K562 (cell line): ENCODE measurements around the gene RBFOX2.

Experiments used
- IFI16 ChIP-seq: fragments of 250-450 bp; sonication (Bioruptor Pico); IDR thresholded peaks from 2 replicates; pipeline ENCODE4 v2.1.2; 2022; ENCODE audit warnings: mild to moderate bottlenecking, inconsistent platforms
- MEIS2 ChIP-seq: fragments of 450-650 bp; IDR thresholded peaks from 2 replicates; pipeline ENCODE4 v1.6.1; 2014; ENCODE audit warnings: mild to moderate bottlenecking; ENCODE audit not compliant: partially characterized antibody
- MTA2 ChIP-seq: fragments of 450-650 bp; IDR thresholded peaks from 2 replicates; pipeline ENCODE4 v1.6.1; 2016; ENCODE audit warnings: low read depth
- SOX6 ChIP-seq: fragments of 450-650 bp; IDR thresholded peaks from 2 replicates; pipeline ENCODE4 v1.6.1; 2014; ENCODE audit warnings: mild to moderate bottlenecking
- SP2 ChIP-seq: IDR thresholded peaks from 2 replicates; pipeline ENCODE4 v1.6.1; 2011; ENCODE audit warnings: mild to moderate bottlenecking, low read depth, low read length, moderate library complexity; ENCODE audit not compliant: poor library complexity, severe bottlenecking; ENCODE audit errors: extremely low read depth
- YY1 ChIP-seq, 3 experiments: IDR thresholded peaks; 2 replicates each; pipeline ENCODE4 v1.6.1; 2011; ENCODE audit warnings: low read length in 2 of 3, mild to moderate bottlenecking in 2 of 3, moderate library complexity in 2 of 3, borderline replicate concordance in 1 of 3, control low read depth in 1 of 3, low read depth in 1 of 3; ENCODE audit not compliant: insufficient read depth in 3 of 3, insufficient replicate concordance in 2 of 3, control insufficient read depth in 1 of 3, insufficient read length in 1 of 3; ENCODE audit errors: extremely low read depth in 1 of 3
- ZNF24 ChIP-seq: fragments of 450-650 bp; IDR thresholded peaks from 2 replicates; pipeline ENCODE4 v1.6.1; 2016
- ZNF354B ChIP-seq: fragments of 250-450 bp; sonication (Bioruptor Pico); IDR thresholded peaks from 2 replicates; pipeline ENCODE4 v1.4.0; 2020
- TF ChIP-seq, protein P1 (sequence below), 3 experiments: IDR thresholded peaks in 2 of 3; conservative IDR thresholded peaks in 1 of 3; 2 replicates each; pipeline ENCODE4 v1.5.1; 2011 to 2012; ENCODE audit warnings: low read length in 3 of 3, mild to moderate bottlenecking in 3 of 3, control low read depth in 2 of 3, improper control_type of control experiment in 1 of 3, inconsistent platforms in 1 of 3, low read depth in 1 of 3, mixed read lengths in 1 of 3, moderate library complexity in 1 of 3; ENCODE audit not compliant: insufficient read depth in 2 of 3
- TF ChIP-seq, protein P2 (sequence below): sonication (generic); formaldehyde crosslinking; IDR thresholded peaks from 2 replicates; pipeline ENCODE4 v1.8.1; 2023; ENCODE audit warnings: mild to moderate bottlenecking, missing genetic modification reagents
- TF ChIP-seq, protein P3 (sequence below): IDR thresholded peaks from 3 replicates; pipeline ENCODE4 v1.6.1; 2011; ENCODE audit warnings: borderline replicate concordance, mild to moderate bottlenecking; ENCODE audit not compliant: insufficient read length, insufficient read depth
- TF ChIP-seq, protein P4 (sequence below): sonication (generic); formaldehyde crosslinking; IDR thresholded peaks from 2 replicates; pipeline ENCODE4 v1.8.0; 2022; ENCODE audit warnings: mild to moderate bottlenecking, missing genetic modification reagents

DNA sequence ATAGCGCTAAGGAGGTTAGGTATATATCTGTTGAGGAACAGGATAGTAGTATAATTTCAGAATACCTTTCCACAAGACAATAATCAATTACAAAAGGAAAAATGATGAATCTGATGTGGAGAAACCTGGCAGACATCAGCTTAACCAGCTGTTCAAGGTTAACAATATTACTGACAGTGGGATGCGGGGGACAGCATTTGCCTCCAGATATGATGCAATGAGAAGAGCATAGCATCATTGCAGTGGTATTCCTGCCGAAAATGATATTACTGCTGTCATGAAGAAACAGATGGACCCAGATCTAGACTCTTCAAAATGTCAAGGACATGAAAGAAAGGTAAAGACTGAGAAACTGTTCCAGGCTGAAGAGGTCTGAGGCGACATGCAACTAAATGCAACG, 49.7 kb downstream of the RBFOX2 start:
- TF ChIP-seq, protein P1, sequence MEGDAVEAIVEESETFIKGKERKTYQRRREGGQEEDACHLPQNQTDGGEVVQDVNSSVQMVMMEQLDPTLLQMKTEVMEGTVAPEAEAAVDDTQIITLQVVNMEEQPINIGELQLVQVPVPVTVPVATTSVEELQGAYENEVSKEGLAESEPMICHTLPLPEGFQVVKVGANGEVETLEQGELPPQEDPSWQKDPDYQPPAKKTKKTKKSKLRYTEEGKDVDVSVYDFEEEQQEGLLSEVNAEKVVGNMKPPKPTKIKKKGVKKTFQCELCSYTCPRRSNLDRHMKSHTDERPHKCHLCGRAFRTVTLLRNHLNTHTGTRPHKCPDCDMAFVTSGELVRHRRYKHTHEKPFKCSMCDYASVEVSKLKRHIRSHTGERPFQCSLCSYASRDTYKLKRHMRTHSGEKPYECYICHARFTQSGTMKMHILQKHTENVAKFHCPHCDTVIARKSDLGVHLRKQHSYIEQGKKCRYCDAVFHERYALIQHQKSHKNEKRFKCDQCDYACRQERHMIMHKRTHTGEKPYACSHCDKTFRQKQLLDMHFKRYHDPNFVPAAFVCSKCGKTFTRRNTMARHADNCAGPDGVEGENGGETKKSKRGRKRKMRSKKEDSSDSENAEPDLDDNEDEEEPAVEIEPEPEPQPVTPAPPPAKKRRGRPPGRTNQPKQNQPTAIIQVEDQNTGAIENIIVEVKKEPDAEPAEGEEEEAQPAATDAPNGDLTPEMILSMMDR (IDR thresholded peaks at IDR 0.05 in 2 of 3, conservative IDR thresholded peaks at IDR 0.05 in 1 of 3; ENCODE audit: insufficient read depth in 2 of 3, low read depth in 1 of 3, low read length in 3 of 3): no peak
- TF ChIP-seq MTA2 (no peak), ZNF24 (no peak), SOX6 (no peak), IFI16 (CRISPR knock-in tag) (no peak), MEIS2 (no peak), SP2 (no peak), YY1 (IDR thresholded peaks at IDR 0.05; ENCODE audit: borderline replicate concordance in 1 of 3, control insufficient read depth in 1 of 3, extremely low read depth in 1 of 3, insufficient read depth in 3 of 3, insufficient read length in 1 of 3, insufficient replicate concordance in 2 of 3, low read depth in 1 of 3, low read length in 2 of 3) (no peak), ZNF354B (no peak)
- TF ChIP-seq, protein P2, sequence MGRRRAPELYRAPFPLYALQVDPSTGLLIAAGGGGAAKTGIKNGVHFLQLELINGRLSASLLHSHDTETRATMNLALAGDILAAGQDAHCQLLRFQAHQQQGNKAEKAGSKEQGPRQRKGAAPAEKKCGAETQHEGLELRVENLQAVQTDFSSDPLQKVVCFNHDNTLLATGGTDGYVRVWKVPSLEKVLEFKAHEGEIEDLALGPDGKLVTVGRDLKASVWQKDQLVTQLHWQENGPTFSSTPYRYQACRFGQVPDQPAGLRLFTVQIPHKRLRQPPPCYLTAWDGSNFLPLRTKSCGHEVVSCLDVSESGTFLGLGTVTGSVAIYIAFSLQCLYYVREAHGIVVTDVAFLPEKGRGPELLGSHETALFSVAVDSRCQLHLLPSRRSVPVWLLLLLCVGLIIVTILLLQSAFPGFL (CRISPR knock-in tag): no peak
- TF ChIP-seq, protein P3, sequence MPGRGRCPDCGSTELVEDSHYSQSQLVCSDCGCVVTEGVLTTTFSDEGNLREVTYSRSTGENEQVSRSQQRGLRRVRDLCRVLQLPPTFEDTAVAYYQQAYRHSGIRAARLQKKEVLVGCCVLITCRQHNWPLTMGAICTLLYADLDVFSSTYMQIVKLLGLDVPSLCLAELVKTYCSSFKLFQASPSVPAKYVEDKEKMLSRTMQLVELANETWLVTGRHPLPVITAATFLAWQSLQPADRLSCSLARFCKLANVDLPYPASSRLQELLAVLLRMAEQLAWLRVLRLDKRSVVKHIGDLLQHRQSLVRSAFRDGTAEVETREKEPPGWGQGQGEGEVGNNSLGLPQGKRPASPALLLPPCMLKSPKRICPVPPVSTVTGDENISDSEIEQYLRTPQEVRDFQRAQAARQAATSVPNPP: no peak
- TF ChIP-seq, protein P4, sequence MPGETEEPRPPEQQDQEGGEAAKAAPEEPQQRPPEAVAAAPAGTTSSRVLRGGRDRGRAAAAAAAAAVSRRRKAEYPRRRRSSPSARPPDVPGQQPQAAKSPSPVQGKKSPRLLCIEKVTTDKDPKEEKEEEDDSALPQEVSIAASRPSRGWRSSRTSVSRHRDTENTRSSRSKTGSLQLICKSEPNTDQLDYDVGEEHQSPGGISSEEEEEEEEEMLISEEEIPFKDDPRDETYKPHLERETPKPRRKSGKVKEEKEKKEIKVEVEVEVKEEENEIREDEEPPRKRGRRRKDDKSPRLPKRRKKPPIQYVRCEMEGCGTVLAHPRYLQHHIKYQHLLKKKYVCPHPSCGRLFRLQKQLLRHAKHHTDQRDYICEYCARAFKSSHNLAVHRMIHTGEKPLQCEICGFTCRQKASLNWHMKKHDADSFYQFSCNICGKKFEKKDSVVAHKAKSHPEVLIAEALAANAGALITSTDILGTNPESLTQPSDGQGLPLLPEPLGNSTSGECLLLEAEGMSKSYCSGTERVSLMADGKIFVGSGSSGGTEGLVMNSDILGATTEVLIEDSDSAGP (CRISPR knock-in tag): no peak
